HS-27A (cell line): Measurements from ENCODE around the gene MEPCE.

Experiments
- DNase-seq: peaks from one replicate; pipeline ENCODE4 v3.0.0-alpha.2; 2012; ENCODE audit warnings: low read depth, missing footprints

The MEPCE gene

DNA sequence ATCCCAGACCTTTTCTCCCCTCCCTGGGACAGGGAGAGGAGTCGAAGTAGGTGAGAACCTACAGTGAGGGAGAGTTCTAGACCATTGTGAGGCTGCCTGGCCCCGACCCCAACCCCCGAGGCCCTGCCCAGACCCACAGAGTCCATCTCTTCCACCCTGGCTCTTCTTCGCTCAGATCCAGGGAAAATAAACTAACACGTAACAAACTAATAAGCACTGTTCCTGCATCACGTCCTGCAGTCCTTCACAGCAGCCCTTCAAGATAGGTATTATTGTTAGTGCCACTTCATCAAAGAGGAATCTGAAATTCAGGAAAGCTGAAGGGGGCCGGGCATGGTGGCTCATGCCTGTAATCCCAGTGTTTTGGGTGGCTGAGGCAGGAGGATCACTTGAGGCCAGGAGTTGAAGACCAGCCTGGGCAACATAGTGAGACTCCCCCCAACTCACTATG is 34.6 kb downstream of the MEPCE start, which contains the start of gene SPACDR:
TSS of gene SPACDR (minus strand) at position 51 of the 451 bp plus-strand sequence. CDS start 235 bp downstream, outside the sequence.
- DNase-seq = no peak

DNA sequence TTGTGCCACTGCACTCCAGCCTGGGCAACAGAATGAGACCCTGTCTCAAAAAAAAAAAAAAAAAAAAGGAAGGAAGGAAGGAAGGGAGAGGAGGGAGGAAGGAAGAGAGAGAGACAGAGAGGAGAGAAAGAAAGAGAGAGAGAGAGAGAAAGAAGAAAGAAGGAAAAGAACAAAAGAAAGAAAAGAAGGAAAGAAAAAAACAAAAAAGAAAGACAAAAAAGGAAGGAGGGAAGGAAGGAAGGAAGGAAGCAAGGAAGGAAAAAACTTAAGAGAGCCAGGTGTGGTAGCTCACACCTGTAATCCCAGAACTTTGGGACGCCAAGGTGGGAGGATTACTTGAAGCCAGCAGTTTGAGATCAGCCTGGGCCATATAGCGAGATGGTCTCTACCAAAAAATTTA is 35.2 kb downstream of the MEPCE start:
- no peak for DNase-seq

- no peak for DNase-seq
Measured at GRCh38 chr7:100465299-100465698, 35.7 kb downstream of the MEPCE start.

DNA sequence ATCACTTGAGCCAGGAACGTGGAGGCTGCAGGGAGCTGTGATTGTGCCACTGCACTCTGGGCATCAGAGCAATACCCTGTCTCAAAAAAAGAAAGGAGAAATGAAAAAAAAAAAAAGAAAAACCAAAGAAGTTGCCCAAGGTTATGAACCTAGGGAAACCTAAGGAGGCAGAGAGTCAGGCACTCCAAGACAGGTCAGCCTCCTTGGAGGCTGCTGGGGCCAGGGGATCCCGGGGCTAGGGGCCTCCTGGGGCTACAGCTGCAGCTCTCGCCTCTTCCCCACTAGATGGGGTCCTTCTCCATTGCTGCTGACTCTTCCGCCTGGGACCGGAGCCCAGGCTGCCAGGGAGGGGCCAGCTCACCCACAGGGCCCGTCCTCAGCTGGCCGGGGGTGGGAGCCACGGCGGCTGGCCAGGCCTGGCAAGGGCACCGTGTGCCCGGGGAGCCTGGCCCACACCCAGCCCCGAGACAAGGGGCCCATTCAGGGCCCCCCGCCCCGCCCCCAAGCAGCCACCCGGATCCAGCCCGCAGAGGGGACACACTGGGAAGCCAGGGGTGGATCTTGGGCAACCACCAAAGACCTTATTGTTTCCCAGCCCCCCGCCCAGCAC is 36.2 kb downstream of the MEPCE start:
- no peak for DNase-seq

DNA sequence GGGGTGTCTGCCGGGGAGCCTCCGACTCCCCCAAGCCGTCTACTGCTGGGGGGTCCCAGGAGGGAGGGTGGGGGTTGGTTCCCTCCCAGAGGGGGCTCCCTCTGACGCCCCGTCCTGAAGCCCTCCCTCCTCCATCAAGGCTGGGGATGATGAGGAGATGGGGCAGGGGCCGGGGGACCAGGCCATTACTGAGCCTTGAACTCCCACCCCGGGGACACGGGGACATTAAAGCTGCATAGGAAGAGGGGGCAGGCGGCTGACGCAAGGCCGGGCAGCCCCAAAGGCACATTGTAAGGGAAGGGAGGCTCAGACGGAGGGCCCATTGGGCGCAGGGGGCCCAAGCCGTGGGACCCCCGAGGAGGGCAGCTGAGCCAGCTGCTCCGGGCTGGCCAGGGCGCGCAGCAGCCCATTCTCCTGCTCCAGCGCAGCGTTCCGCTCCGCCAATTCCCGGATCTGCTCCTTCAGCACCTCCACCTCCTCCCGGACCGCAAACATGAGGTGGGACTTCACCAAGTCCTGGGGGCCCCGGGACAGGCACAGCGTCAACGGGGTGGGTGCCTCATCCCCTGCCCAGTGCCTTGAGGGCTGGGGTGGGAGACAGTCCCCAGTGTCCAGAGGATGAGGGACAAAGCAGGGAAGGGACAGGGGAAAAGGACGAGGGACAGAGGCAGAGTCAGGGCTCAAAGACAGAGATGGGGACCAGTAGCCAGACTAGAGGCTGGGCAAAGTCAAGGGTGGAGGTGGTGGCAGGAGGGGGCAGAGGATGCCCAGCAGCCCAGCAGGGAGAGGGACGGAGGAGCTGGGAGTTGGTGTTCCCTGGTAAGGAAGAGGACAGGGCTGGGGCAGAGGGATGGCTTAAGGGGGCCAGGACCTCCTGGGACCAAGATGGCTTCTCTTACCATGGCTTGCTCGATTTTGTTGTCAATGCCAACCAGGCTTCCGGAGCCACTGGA is 37.3 kb downstream of the MEPCE start:
- no peak for DNase-seq

DNA sequence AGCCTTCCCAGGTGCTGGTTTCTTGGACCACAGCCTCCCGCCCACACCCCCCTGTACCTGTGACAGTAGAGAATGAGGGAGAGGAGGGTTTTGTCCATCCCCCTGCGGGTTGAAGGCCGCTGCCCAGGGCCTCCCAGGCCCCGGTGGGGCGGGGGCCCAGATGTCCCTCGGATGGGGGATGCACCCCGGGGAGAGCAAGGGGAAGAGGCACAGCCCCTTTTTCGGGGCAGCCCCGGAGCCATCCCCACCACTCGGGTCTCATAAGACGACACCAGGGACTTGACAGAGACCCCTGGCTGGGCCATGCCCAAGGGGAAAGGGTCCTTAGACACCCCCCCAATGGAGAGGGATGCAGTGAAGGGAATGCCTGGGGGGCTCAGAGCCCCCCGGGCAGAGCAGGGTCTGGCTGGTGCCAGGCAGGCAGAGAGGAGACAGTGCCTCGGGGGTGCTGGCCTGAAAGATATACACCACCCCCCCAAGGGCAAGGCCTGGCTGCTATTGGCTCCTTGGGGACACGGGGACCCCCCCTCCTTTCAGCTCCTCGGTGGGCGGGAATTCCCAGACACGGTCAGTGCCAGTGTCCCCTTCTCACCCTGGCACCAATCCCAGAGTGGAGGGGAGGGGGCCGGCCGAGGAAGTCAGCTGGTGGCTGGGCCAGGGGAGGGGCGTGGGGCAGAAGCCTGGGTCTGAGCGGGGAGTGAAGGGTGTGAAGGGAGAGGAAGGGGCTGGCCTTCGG is 38.2 kb downstream of the MEPCE start:
- no peak for DNase-seq

DNA sequence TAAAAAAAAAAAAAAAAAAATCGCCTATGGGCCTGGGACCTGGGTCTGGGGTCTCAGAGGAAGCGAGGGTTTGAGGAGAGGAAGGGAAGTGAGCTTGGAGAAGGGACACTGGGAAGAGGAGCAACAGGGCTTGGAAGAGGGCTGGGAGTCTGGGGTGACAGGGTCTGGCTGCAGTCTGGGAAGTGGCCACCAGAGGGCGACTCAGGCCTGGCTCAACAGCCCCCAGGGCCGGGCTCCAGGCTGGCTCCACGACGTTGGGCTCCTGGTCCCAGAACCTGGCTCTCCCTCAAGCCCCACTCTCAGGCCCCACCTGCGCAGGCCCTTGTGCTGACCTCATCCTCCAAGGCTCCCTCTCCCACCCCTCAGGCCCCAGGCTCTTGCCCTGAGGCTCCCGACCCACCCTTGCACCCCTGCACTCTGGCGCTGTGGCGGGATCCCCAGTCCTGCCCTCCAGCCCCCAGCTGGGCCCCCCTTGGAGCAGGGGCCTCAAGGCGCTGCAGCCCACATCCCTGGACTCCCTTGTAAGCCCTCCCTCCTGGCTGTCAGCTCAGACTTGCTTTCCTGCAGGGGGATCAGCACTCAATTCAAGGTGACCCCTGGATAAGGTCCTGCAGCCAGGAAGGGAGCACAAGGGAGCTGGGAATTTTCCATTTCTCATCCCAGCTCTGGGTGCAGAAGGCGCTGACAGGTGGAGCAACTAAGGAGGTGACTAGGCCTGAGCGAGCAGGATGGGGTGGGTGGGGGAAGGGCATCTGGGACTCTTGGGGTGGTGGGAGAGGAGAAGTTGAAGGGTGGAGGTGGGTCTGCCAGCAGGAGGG is 39.8 kb downstream of the MEPCE start:
- DNase-seq = no peak

DNA sequence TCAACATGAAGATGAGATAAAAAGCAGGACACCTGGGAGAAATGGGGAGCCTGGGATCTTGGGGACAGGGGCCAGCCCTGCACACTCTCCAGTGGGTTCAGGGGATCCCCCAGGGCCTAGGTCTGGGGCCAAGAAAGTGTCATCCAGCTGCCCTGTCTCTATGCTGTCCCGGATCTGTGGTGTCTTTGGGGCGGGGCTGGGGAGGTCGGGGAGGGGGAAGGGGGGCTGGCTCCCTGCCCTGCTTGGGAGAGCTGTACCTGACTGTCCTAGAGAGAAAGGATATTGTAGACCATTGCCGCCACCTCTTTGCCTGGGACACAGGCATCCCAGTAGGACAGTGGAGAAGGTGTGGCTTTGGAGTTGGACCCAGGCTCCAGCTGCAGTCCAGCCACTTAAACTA is 41.4 kb downstream of the MEPCE start:
- no peak for DNase-seq

DNA sequence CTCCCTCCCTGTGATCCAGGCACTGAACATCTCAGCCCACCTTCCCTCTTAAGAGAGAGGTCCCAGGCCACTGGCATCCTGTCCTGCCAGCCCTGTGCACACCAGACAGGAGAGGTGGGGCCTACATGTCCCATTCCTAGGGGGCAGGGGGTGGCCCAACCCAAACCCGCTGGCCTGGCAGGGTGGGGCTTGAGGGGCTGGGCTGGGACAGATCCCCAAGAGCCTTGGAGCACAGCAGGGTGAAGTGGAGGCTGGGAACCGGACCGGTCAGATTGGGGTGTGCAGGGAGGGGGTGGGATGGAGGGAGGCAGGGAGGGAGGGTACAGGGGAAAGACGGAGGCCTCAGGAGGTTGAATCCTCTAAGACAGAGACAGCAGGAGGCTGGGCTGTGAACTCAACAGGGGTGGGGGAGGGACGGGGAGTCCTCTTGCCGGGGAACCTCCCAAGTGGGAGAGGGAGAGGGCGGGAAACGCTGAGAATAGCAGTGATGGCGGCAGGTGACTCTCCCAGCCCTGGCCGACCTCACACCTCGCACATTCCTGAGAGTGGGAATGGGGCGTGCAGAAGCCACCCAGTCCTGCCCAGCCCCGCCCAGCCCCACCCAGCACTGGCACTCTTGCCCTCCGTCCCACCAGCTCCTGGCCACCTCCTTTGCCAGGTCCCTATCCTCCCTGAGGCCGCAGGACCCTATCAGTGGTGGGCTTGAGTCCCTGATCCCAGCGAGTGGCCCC is 42.7 kb downstream of the MEPCE start:
- no peak for DNase-seq

DNA sequence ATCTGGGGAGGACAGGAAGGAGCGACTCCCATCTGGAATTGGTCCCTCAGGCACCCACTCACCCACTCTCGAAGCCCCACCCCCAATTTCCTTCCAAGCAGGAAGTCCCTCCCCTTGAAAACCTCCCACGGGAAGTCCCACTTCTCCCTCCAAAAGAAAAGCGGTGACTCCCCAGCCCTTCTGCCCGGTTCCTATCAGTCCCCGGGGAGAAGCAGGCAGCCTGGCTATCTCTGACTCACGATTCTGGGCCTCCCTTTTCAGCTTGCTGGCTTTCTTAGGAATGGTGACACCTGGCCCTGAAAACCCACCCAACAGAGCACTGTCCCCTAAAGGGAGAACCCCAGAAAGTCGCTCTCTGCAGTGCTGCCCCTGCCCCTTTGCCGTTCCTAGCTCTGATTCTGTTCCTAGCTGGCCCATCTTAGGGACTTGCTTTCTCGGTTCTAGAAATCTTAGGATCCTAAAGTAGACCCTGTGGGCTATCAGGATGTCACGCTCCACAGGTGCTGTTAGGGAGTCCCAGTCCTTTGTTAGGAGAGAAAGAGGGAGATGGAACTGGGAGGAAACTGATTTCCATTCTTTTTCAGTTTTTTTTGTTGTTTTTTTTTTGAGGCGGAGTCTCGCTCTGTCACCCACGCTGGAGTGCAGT is 43.3 kb downstream of the MEPCE start:
- no peak for DNase-seq

GRCh38 chr7:100475549-100475948 is 45.9 kb downstream of the MEPCE start:
- no peak for DNase-seq

DNA sequence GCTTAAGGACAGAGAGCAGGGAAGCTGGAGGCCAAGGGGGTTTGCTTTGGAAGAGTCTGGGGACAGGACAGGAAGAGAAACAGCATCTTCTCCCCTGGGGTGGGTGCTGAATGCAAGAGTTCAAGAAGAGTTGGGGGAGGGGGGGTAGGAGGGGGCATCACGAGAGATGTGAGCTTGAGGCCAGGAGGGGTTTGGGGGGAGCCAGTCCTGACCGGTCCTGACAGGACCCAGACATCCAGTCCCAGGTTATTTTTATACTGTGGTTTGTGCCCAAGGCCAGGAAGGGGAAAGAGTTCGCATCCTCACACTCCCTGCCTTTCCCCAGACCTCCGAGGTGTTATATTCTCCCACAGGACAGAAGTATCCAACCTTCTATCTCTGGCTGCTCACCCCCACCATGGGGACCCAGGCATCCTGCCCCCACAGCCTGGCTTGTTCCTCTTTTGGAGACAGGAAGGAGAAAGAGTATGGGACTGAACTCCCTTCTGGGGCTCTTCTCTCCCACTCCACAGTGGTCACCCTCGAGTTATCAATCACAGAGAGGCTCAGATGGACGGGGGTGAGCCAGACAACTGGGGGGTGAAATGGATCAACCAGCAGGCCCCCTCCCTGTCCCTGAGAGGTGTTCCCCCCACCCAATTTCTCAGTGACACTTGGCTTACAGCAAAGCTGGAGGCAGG is 46.6 kb downstream of the MEPCE start:
- no peak for DNase-seq

DNA sequence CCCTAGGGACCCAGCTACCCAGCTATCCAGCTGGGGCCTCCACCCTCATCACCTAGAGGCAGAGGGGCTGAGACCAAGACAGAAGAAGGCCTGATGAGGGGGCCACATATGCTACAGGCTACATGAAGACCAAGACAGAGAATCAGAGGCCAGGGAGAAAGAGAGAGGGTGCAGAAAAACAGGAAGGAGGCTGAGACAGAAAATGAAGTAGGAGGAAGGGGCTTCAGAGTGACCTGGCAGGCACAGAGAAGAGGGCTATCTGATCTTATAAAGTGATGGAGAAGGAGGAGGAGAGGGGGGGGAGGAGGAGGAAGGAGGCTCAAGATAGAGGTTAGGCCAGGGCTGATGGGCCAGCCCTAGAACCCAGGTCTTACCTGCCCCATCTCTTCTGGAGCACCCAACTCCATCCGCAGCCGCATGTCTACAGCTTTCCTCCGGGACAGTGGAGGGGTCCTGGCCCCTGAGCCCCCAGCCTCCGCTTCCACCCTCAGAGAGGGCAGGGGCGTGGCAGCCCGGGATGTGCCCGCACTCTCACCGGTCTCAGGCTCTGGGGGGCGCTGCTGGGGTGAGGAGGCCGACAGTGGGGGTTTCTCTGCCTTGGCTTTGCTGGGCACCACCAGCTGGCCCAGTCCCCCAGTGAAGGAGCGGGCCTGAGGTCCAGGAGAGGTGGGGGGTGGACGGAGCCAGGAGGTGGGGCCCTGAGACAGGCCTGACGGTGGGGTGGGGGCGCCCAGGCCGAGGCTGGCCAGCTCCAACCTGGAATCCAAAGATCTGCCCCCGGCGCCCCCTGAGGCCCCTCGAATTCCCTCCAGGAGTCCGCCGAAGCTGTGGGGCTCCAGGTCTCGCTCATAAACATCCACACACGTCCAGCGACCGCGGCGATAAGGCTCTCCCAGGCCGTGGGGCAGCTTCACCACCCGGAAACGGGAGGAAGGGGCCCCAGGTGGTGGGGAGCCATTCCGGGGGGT is 47.6 kb downstream of the MEPCE start:
- DNase-seq = no peak

- DNase-seq = no peak
Measured at GRCh38 chr7:100477871-100478267, 48.2 kb downstream of the MEPCE start.

- DNase-seq = no peak
Measured at GRCh38 chr7:100478958-100479660, 49.5 kb downstream of the MEPCE start, which contains the start of gene TSC22D4. TSS of gene TSC22D4 (minus strand) at chr7:100479214. CDS start at chr7:100478038, 1,176 bp downstream.

GRCh38 chr7:100481466-100481865 is 51.8 kb downstream of the MEPCE start:
- no peak for DNase-seq

GRCh38 chr7:100482728-100483089 is 53.1 kb downstream of the MEPCE start:
- DNase-seq = no peak
